HG03575 (cell line): ENCODE data around the gene CPNE6.

ENCODE experiments used
- ATAC-seq: cut with Tn5 transposase; IDR thresholded peaks from one replicate; pipeline ENCODE4 v1.9.1; 2021; ENCODE audit not compliant: unreplicated experiment, insufficient number of reproducible peaks, low FRiP score; ENCODE audit errors: extremely low read depth

Gene CPNE6

GRCh38 chr14:24115422-24116127 is 44.2 kb downstream of the CPNE6 start:
- ATAC-seq = no peak

- ATAC-seq = no peak
Measured at GRCh38 chr14:24116128-24116814, 44.9 kb downstream of the CPNE6 start.

- ATAC-seq = no peak
Measured at GRCh38 chr14:24117179-24117578, 45.8 kb downstream of the CPNE6 start.

GRCh38 chr14:24119691-24120090 is 48.3 kb downstream of the CPNE6 start:
- ATAC-seq = no peak

- no peak for ATAC-seq
Measured at GRCh38 chr14:24121210-24121609, 49.8 kb downstream of the CPNE6 start.

GRCh38 chr14:24122416-24122815 is 51.1 kb downstream of the CPNE6 start:
- ATAC-seq = no peak

- no peak for ATAC-seq
Measured at GRCh38 chr14:24122898-24123297, 51.5 kb downstream of the CPNE6 start.

GRCh38 chr14:24123424-24124417 is 52.4 kb downstream of the CPNE6 start:
- ATAC-seq = no peak

GRCh38 chr14:24126939-24127338 is 55.6 kb downstream of the CPNE6 start:
- no peak for ATAC-seq

- ATAC-seq = no peak
Measured at GRCh38 chr14:24127673-24128072, 56.3 kb downstream of the CPNE6 start.
